ENCODE results near the gene FBRSL1. TPM values are rescaled to one million over a fixed set of nuclear protein-coding genes. Genes with fewer than 3 reads are reported as not detected.

The FBRSL1 gene
- total and polyA plus RNA-seq, 9 of the 15 experiments (the other 6 are each of a cell fraction or from before 2014, with no cell fraction given), result 0.24 to 129 (median 7.3) TPM

GRCh38 chr12:132465269-132466190 is 24.4 kb upstream of the FBRSL1 start:
- intact Hi-C loops (cut with micrococcal nuclease) (no loop called here), in situ Hi-C loops (cut with MboI) (no loop called here)
- Histone ChIP-seq H3K27me3 (ENCODE audit: control insufficient read depth in 2 of 2, insufficient read depth in 2 of 2, low read length in 2 of 2) (peaks cover 0 to 14% of the 10 kb centered on the region in 2 experiments; a peak in 2 of 5 replicates), H3K79me2 (ENCODE audit: control insufficient read depth, insufficient read depth, low read length) (no peaks in the 10 kb centered on the region), H3K4me1 (replicated peaks in 1 of 2; ENCODE audit: control insufficient read depth in 2 of 2, insufficient read depth in 2 of 2, low read length in 2 of 2) (peaks cover 0 to 17% of the 10 kb centered on the region in 2 experiments; a peak in 2 of 5 replicates), H3K9ac (ENCODE audit: insufficient read depth in 1 of 2, low read depth in 2 of 2, low read length in 2 of 2) (no peak overlapping the region), H4K20me1 (replicated peaks; ENCODE audit: control insufficient read depth, insufficient read depth, low read length) (no peaks in the 10 kb centered on the region; the same call in 1 of the 2 replicates), H3K27ac (ENCODE audit: extremely low read depth, low read depth, low read length) (no peak overlapping the region), H3K36me3 (ENCODE audit: control insufficient read depth, insufficient read depth, low read length) (no peaks in the 10 kb centered on the region), H3K4me3 (no peak overlapping the region), H2AFZ (ENCODE audit: low read depth, low read length) (no peak overlapping the region), H3K9me3 (replicated peaks; ENCODE audit: control insufficient read depth, insufficient read depth, low read depth, low read length) (peaks cover 4% of the 10 kb centered on the region; the same call in 1 of the 2 replicates), H3K9me1 (ENCODE audit: control insufficient read depth, insufficient read depth, low read length) (no peaks in the 10 kb centered on the region), H3K4me2 (ENCODE audit: insufficient read depth, low read length) (no peak overlapping the region)
- ChIA-PET CTCF (ENCODE audit: low intra/inter-chr PET ratio) (no interaction called here), POLR2A (interaction anchor here (0.6 kb wide), 1 partner anchor 62 kb away, joined by 3 read pairs; no protein-coding TSS in a partner anchor)
- FAIRE-seq, result no peak
- ATAC-seq, result no peak
- DNase-seq (ENCODE audit: extremely low read depth in 1 of 4, low spot score in 3 of 4), result no peak
- WGBS (ENCODE audit: insufficient coverage, low coverage, missing lambda C conversion rate), result 4% methylated on average over 16 of the region's 17 CpGs
- TF ChIP-seq, protein P1, sequence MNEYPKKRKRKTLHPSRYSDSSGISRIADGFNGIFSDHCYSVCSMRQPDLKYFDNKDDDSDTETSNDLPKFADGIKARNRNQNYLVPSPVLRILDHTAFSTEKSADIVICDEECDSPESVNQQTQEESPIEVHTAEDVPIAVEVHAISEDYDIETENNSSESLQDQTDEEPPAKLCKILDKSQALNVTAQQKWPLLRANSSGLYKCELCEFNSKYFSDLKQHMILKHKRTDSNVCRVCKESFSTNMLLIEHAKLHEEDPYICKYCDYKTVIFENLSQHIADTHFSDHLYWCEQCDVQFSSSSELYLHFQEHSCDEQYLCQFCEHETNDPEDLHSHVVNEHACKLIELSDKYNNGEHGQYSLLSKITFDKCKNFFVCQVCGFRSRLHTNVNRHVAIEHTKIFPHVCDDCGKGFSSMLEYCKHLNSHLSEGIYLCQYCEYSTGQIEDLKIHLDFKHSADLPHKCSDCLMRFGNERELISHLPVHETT (CRISPR knock-in tag; conservative IDR thresholded peaks at IDR 0.05 in 1 of 2, IDR thresholded peaks at IDR 0.05 in 1 of 2), result no peak
- TF ChIP-seq NFE2L1 (tag; IDR thresholded peaks at IDR 0.05; ENCODE audit: borderline replicate concordance, low read depth), result no peak
- peak; percentile 80 for TF ChIP-seq NR2C2 (CRISPR knock-in tag; IDR thresholded peaks at IDR 0.05)
- peak; percentile 69 for TF ChIP-seq NR2C2 (tag; IDR thresholded peaks at IDR 0.05)
- TF ChIP-seq NR2C1 (IDR thresholded peaks at IDR 0.05), result peak; percentile 75
- TF ChIP-seq NR2C1 (tag; IDR thresholded peaks at IDR 0.05), result peak; percentile 80
- BruUV-seq (replicated peaks), result no TSS peak
